ENCODE results near the gene CDK2AP2. TPM values are rescaled to one million over a fixed set of nuclear protein-coding genes. Genes with fewer than 3 reads are reported as not detected.
"Not testable (repeated sequence)": the region's sequence is repeated elsewhere in the genome, so short reads cannot be mapped to it uniquely, and the experiment has no call there.

The CDK2AP2 gene
- polyA plus RNA-seq, 4 donors = 80.0 to 108 (median 97.5) TPM

- Histone ChIP-seq H3K36me3 (ENCODE audit: control insufficient read depth in 3 of 3, insufficient read depth in 2 of 3, low read depth in 1 of 3, low read length in 3 of 3) (peaks cover 3 to 98% (median 36%) of the 10 kb centered on the region in 3 donors), H3K4me3 (ENCODE audit: low read depth in 1 of 3, low read length in 3 of 3) (no peak overlapping the region), H3K4me1 (ENCODE audit: control insufficient read depth in 3 of 3, insufficient read depth in 2 of 3, low read depth in 1 of 3, low read length in 2 of 3) (no peaks in the 10 kb centered on the region), H3K9me3 (ENCODE audit: control insufficient read depth in 2 of 2, insufficient read depth in 1 of 2, low read depth in 1 of 2, low read length in 1 of 2) (no peaks in the 10 kb centered on the region), H3K27me3 (ENCODE audit: control insufficient read depth in 3 of 3, insufficient read depth in 3 of 3, low read length in 3 of 3) (no peaks in the 10 kb centered on the region), H3K27ac (ENCODE audit: low read depth in 1 of 3, low read length in 2 of 3) (no peak overlapping the region)
- DNase-seq = no peak
- no peak for FAIRE-seq
- WGBS, 3 donors = 87 to 93% (median 91%) methylated on average over 17 to 19 of the region's 19 CpGs
Observed at GRCh38 chr11:67492069-67492727, 15.8 kb downstream of the CDK2AP2 start.

- WGBS, 3 donors = 80 to 81% (median 81%) methylated on average over 22 to 24 of the region's 24 CpGs
- peaks cover 3 to 98% (median 36%) of the 10 kb centered on the region in 3 donors for H3K36me3 ChIP-seq (ENCODE audit: control insufficient read depth in 3 of 3, insufficient read depth in 2 of 3, low read depth in 1 of 3, low read length in 3 of 3)
Observed at GRCh38 chr11:67491276-67492068, 16.5 kb downstream of the CDK2AP2 start.

GRCh38 chr11:67490727-67491065 lies 17.3 kb downstream of the CDK2AP2 start:
- H3K27me3 ChIP-seq (ENCODE audit: control insufficient read depth in 3 of 3, insufficient read depth in 3 of 3, low read length in 3 of 3) = no peaks in the 10 kb centered on the region
- peaks cover 0 to 2% (median 0%) of the 10 kb centered on the region in 3 donors for H3K4me1 ChIP-seq (ENCODE audit: control insufficient read depth in 3 of 3, insufficient read depth in 2 of 3, low read depth in 1 of 3, low read length in 2 of 3)
- peaks cover 3 to 92% (median 33%) of the 10 kb centered on the region in 3 donors for H3K36me3 ChIP-seq (ENCODE audit: control insufficient read depth in 3 of 3, insufficient read depth in 2 of 3, low read depth in 1 of 3, low read length in 3 of 3)
- no peaks in the 10 kb centered on the region for H3K9me3 ChIP-seq (ENCODE audit: control insufficient read depth in 2 of 2, insufficient read depth in 1 of 2, low read depth in 1 of 2, low read length in 1 of 2)
- 84 to 89% (median 88%) methylated on average over 11 to 15 of the region's 15 CpGs for WGBS, 3 donors
- DNase-seq = no peak
- H3K4me3 ChIP-seq (ENCODE audit: low read depth in 1 of 3, low read length in 3 of 3) = no peak overlapping the region
- FAIRE-seq = no peak
- H3K27ac ChIP-seq (ENCODE audit: low read depth in 1 of 3, low read length in 2 of 3) = no peak overlapping the region

More at GRCh38 chr11:67491276-67492068, 16.5 kb downstream of the CDK2AP2 start:
- H3K9me3 ChIP-seq (ENCODE audit: control insufficient read depth in 2 of 2, insufficient read depth in 1 of 2, low read depth in 1 of 2, low read length in 1 of 2) = no peaks in the 10 kb centered on the region
- H3K27ac ChIP-seq (ENCODE audit: low read depth in 1 of 3, low read length in 2 of 3) = no peak overlapping the region
- FAIRE-seq (no peak), DNase-seq (no peak)
- no peaks in the 10 kb centered on the region for H3K27me3 ChIP-seq (ENCODE audit: control insufficient read depth in 3 of 3, insufficient read depth in 3 of 3, low read length in 3 of 3)
- H3K4me3 ChIP-seq (ENCODE audit: low read depth in 1 of 3, low read length in 3 of 3) = no peak overlapping the region
- no peaks in the 10 kb centered on the region for H3K4me1 ChIP-seq (ENCODE audit: control insufficient read depth in 3 of 3, insufficient read depth in 2 of 3, low read depth in 1 of 3, low read length in 2 of 3)

GRCh38 chr11:67489885-67490726 lies 17.9 kb downstream of the CDK2AP2 start:
- H3K4me3 ChIP-seq (ENCODE audit: low read depth in 1 of 3, low read length in 3 of 3) = no peak overlapping the region
- WGBS, 3 donors = 88 to 89% (median 89%) methylated on average over 23 of the region's 23 CpGs
- peaks cover 0 to 2% (median 0%) of the 10 kb centered on the region in 3 donors for H3K4me1 ChIP-seq (ENCODE audit: control insufficient read depth in 3 of 3, insufficient read depth in 2 of 3, low read depth in 1 of 3, low read length in 2 of 3)
- H3K27ac ChIP-seq (ENCODE audit: low read depth in 1 of 3, low read length in 2 of 3) = no peak overlapping the region
- peaks cover 3 to 87% (median 30%) of the 10 kb centered on the region in 3 donors for H3K36me3 ChIP-seq (ENCODE audit: control insufficient read depth in 3 of 3, insufficient read depth in 2 of 3, low read depth in 1 of 3, low read length in 3 of 3)
- no peaks in the 10 kb centered on the region for H3K9me3 ChIP-seq (ENCODE audit: control insufficient read depth in 2 of 2, insufficient read depth in 1 of 2, low read depth in 1 of 2, low read length in 1 of 2)
- FAIRE-seq (no peak), DNase-seq (no peak)
- no peaks in the 10 kb centered on the region for H3K27me3 ChIP-seq (ENCODE audit: control insufficient read depth in 3 of 3, insufficient read depth in 3 of 3, low read length in 3 of 3)

- DNase-seq (no peak), FAIRE-seq (no peak)
- Histone ChIP-seq H3K9me3 (ENCODE audit: control insufficient read depth in 2 of 2, insufficient read depth in 1 of 2, low read depth in 1 of 2, low read length in 1 of 2) (no peaks in the 10 kb centered on the region), H3K4me3 (ENCODE audit: low read depth in 1 of 3, low read length in 3 of 3) (no peak overlapping the region), H3K27ac (ENCODE audit: low read depth in 1 of 3, low read length in 2 of 3) (no peak overlapping the region), H3K4me1 (ENCODE audit: control insufficient read depth in 3 of 3, insufficient read depth in 2 of 3, low read depth in 1 of 3, low read length in 2 of 3) (peaks cover 0 to 2% (median 0%) of the 10 kb centered on the region in 3 donors), H3K27me3 (ENCODE audit: control insufficient read depth in 3 of 3, insufficient read depth in 3 of 3, low read length in 3 of 3) (no peaks in the 10 kb centered on the region), H3K36me3 (ENCODE audit: control insufficient read depth in 3 of 3, insufficient read depth in 2 of 3, low read depth in 1 of 3, low read length in 3 of 3) (peaks cover 3 to 86% (median 26%) of the 10 kb centered on the region in 3 donors)
- 87 to 88% (median 88%) methylated on average over 25 of the region's 25 CpGs for WGBS, 3 donors
Observed at GRCh38 chr11:67489203-67489884, 18.6 kb downstream of the CDK2AP2 start.

GRCh38 chr11:67486481-67487195 lies 21.3 kb downstream of the CDK2AP2 start:
- no peak overlapping the region for H3K4me3 ChIP-seq (ENCODE audit: low read depth in 1 of 3, low read length in 3 of 3)
- peaks cover 2 to 13% (median 2%) of the 10 kb centered on the region in 3 donors for H3K4me1 ChIP-seq (ENCODE audit: control insufficient read depth in 3 of 3, insufficient read depth in 2 of 3, low read depth in 1 of 3, low read length in 2 of 3)
- H3K27ac ChIP-seq (ENCODE audit: low read depth in 1 of 3, low read length in 2 of 3) = peak overlapping the region in 1 of 3 donors; percentile 48
- H3K9me3 ChIP-seq (ENCODE audit: control insufficient read depth in 2 of 2, insufficient read depth in 1 of 2, low read depth in 1 of 2, low read length in 1 of 2) = peaks cover 0 to 6% of the 10 kb centered on the region in 2 donors
- WGBS, 3 donors = 73 to 86% (median 74%) methylated on average over 20 of the region's 20 CpGs
- DNase-seq (no peak), FAIRE-seq (no peak)
- no peaks in the 10 kb centered on the region for H3K27me3 ChIP-seq (ENCODE audit: control insufficient read depth in 3 of 3, insufficient read depth in 3 of 3, low read length in 3 of 3)
- peaks cover 0 to 63% (median 5%) of the 10 kb centered on the region in 3 donors for H3K36me3 ChIP-seq (ENCODE audit: control insufficient read depth in 3 of 3, insufficient read depth in 2 of 3, low read depth in 1 of 3, low read length in 3 of 3)

GRCh38 chr11:67485873-67486361 lies 22.0 kb downstream of the CDK2AP2 start:
- Histone ChIP-seq H3K27ac (ENCODE audit: low read depth in 1 of 3, low read length in 2 of 3) (peak overlapping the region in 1 of 3 donors; percentile 48), H3K4me1 (ENCODE audit: control insufficient read depth in 3 of 3, insufficient read depth in 2 of 3, low read depth in 1 of 3, low read length in 2 of 3) (peaks cover 2 to 13% (median 2%) of the 10 kb centered on the region in 3 donors), H3K36me3 (ENCODE audit: control insufficient read depth in 3 of 3, insufficient read depth in 2 of 3, low read depth in 1 of 3, low read length in 3 of 3) (peaks cover 0 to 56% (median 2%) of the 10 kb centered on the region in 3 donors)
- H3K27me3 ChIP-seq (ENCODE audit: control insufficient read depth in 3 of 3, insufficient read depth in 3 of 3, low read length in 3 of 3); H3K9me3 ChIP-seq (ENCODE audit: control insufficient read depth in 2 of 2, insufficient read depth in 1 of 2, low read depth in 1 of 2, low read length in 1 of 2); H3K4me3 ChIP-seq (ENCODE audit: low read depth in 1 of 3, low read length in 3 of 3); FAIRE-seq: not testable (repeated sequence)
- WGBS, 3 donors = 62 to 78% (median 63%) methylated on average over 7 of the region's 7 CpGs
- peak in 1 of 2 donors; percentile 33 for DNase-seq
